Astrocyte of the spinal cord (primary cell): Measurements from ENCODE around the gene PITPNM2.
A peak's percentile ranks its signal among the peaks of the same experiment; 100 is the strongest.

ENCODE experiments used
- DNase-seq: peaks from one replicate; pipeline ENCODE4 v3.0.0; 2011; ENCODE audit warnings: low read depth, low spot score
- H3K4me3 ChIP-seq: 2 replicates; pipeline ENCODE4 v1.5.1; 2011; ENCODE audit warnings: low read depth, mild to moderate bottlenecking, low read length, moderate library complexity
- in situ Hi-C: cut with HindIII; loops from 2 replicates; pipeline ENCODE4 v1.10.0; 2017; ENCODE audit warnings: low sequenced_read_pairs
- TF ChIP-seq, protein P1 (sequence below): IDR thresholded peaks from 2 replicates; pipeline ENCODE4 v1.5.1; 2012; ENCODE audit warnings: low read depth, mild to moderate bottlenecking, low read length, inconsistent platforms

PITPNM2 gene

DNA sequence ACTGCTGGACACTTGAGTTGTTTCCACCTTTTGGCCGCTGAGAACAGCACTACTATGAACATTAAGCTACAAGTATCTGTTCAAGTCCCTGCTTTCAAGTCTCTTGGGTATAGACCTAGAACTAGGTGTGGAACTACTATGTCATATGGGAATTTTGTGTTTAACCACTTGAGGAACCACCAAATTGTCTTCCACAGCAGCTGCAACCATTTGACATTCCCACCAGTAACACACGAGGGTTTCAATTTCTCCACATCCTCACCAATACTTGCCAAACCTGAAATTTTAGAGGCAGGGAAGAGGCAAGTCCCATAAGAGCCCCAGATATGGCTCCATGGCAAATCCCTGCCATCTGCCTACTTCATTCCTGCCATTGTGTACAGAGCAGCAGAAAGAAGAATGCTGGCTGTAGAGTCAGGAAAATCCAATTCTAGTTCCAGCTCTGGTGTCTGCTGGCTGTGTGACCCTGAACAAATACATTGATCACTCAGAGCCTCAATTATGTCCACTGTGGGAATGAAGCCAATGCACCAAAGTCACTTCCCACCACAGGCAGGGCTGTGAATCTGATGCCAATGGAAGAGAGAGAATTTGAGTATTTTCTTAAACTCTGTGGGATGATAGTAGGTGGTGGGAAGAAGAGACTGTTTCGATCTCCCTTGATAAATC is 17.8 kb downstream of the PITPNM2 start:
- H3K4me3 ChIP-seq = no peak overlapping the region
- in situ Hi-C loops = no loop called here
- DNase-seq = no peak
- TF ChIP-seq, protein P1, sequence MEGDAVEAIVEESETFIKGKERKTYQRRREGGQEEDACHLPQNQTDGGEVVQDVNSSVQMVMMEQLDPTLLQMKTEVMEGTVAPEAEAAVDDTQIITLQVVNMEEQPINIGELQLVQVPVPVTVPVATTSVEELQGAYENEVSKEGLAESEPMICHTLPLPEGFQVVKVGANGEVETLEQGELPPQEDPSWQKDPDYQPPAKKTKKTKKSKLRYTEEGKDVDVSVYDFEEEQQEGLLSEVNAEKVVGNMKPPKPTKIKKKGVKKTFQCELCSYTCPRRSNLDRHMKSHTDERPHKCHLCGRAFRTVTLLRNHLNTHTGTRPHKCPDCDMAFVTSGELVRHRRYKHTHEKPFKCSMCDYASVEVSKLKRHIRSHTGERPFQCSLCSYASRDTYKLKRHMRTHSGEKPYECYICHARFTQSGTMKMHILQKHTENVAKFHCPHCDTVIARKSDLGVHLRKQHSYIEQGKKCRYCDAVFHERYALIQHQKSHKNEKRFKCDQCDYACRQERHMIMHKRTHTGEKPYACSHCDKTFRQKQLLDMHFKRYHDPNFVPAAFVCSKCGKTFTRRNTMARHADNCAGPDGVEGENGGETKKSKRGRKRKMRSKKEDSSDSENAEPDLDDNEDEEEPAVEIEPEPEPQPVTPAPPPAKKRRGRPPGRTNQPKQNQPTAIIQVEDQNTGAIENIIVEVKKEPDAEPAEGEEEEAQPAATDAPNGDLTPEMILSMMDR = no peak

DNA sequence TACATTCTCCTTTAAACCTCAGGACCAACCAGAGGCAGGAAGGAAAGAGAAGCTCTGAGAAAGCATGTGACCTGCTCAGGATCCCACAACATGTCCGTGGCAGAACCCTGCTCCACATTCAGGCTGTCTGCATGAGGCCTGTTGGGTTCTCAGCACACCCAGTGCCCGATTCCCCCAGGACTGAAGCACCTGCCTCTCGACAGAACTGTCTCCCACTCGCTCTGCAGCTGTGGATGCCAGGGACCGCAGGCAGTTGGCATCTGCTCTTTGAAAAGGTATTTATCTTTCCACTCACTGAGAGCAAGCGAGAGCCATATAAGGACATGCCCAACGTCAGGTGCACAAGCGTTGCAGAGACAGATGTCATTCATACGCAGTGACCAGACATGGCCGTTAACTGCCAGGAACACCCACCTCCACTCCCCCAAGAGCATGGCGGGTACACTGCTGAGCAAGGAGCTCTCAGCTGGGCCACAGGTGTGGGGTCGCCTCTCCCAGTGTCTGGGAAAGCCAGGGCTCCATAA is 18.9 kb downstream of the PITPNM2 start:
- in situ Hi-C loops = no loop called here
- no peak for DNase-seq
- TF ChIP-seq, protein P1 = no peak
- H3K4me3 ChIP-seq = no peak overlapping the region

DNA sequence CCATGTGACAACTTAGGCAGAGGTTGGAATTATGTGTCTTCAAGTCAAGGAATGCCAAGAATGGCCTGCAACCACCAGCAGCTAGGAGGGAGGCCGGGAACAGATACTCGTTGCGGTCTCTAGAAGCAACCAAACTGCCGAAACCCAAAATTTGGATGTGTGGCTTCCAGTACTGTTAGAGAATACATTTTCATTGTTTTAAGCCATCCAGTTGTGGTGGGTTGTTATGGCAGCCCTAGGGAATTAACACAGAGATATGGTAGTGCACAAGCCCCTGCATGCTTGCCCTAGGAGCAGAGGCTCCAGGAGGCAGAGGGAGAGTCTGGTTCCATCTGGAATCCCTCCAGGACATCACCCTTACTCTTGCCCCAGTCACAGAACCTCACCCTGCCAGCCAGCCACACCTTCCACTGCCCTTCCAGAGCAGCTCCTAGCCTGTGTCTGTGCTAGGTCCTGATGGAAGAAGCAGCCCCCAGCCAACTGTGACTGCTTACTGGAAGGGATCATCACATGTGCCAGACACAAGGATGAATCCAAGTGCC is 19.5 kb downstream of the PITPNM2 start:
- no peak overlapping the region for H3K4me3 ChIP-seq
- in situ Hi-C loops = no loop called here
- DNase-seq = no peak
- TF ChIP-seq, protein P1 = no peak

DNA sequence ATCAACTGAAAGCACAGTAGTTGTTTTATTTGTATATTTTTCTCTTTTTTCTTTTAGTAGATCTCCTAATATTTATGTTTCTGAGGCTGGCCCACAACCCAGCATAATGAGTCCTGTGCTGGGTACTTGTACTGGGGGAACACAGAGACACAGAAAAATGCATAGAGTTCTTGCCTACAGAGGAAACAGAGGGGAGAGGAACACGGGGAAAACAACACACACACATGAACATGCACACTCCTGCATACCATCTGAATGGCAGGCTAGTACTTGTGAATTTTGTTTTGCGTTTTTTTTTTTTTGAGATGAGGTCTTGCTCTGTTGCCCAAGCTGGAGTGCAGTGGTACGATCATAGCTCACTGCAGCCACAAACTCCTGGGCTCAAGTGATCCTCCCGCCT is 21.3 kb downstream of the PITPNM2 start:
- DNase-seq = no peak
- in situ Hi-C loops = no loop called here
- H3K4me3 ChIP-seq = no peak overlapping the region
- TF ChIP-seq, protein P1 = no peak

DNA sequence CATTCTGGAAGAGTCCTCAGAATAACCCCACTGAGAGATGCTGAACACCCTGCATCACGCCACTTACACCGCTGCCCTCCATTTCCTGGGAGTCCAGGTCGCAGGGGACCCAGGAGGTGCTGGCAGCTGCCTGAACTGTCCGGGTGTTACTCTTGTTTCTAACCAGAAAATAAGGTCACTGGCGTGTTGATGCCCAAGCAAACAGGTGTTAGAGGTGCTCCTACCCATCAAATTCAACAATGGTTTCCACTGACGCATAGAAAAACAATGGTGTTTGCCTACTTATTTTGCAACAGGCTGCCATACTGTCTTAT is 23.8 kb downstream of the PITPNM2 start:
- H3K4me3 ChIP-seq = no peak overlapping the region
- TF ChIP-seq, protein P1 = no peak
- in situ Hi-C loops = no loop called here
- DNase-seq = no peak

DNA sequence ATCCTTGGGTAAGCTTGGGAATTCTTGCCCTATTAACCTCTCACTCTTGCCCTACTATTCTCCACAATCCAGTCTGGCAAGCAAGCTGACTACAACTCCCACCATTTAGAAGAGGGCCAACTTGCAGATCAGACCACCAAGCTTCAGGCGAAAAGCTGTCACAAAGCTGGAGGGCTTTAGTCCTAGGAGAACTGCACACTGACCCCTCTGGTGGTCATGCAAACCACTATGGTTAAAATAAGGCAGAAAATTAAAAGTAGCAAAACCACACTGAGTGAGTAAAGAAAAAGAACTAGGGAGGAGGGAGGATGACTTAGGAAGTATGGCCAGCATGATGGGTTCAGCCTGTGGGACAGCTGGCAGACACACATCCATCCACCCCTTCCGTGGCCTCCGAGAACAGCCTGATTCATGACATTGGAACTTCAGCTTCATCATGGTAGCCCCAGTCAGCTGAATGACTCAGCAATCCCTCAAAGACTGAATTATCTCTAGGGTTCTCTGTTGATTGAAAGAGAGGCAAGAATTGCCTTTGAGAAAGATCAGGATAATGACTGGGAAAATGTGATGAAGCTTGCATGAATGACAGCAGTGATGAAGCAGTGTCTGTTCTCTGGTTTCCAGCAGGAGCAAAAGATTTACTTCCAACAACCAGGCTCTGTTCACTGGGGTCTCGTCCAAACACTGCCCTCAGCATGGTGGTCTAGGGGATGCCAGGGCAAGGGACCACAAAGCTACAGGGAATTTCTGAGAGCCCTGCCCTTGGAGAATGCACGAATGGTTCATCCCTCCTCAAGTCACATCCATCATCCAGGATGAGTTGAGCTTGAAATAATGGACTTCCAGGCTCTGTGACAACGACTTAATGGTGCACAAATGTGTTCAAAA is 24.4 kb downstream of the PITPNM2 start:
- in situ Hi-C loops = no loop called here
- no peak overlapping the region for H3K4me3 ChIP-seq
- DNase-seq = peak; percentile 94
- TF ChIP-seq, protein P1 = peak; percentile 47
